ENCODE results near the gene NET1. TPM values are rescaled to one million over a fixed set of nuclear protein-coding genes. Genes with fewer than 3 reads are reported as not detected.
A peak's percentile ranks its signal among the peaks of the same experiment; 100 is the strongest.

NET1 gene
- total RNA-seq, 1 donor from 2014 or later: 90.5 TPM

DNA sequence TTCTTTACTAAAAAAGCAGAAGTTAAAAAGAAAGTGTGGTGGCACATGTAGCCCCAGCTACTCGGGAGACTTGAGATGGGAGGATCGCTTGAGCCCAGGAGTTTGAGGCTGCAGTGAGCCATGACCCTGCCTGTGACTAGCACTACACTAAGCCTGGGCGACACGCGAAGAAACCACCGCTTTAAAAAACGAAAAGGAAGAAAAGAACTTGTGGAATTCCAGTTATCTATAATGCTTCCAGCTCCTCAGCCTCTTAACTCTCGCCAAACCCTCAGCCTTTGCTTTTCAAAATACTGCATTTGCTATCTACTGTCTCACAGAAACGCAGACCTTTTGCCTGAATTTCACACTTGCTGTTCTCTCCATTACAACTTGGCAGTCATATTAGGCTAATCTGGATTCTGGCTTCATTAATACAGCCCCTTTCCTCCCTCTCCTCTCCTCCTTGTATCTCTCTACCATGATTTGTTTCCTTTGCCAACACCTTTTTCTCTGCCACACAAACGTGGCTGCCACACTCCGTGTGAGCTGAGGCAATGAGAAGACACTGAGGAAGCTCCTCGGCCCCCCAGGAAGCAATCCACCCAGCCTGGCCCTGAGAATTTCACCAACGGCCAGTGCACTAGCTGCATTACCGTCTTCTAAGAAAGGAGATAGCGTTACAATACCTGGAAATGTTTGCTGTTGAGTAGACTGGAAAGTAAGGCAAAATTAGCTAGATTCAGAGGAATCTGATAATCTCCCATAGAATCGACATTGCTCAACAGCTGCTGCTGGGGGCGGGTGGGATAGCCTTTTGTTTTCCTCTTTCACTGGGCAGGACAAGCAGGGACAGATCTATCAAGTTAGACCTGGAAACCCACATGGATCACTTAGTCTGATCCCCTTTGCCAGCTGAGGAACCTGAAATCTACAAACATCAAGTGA is 49.8 kb downstream of the NET1 start:
- no peak overlapping the region for H3K27ac Mint-ChIP-seq
- no peak overlapping the region for H3K4me2 ChIP-seq
- peaks cover 6% of the 10 kb centered on the region for H3F3A ChIP-seq (ENCODE audit: low read depth)
- H3K27me3 ChIP-seq: no peaks in the 10 kb centered on the region
- H3K27me3 Mint-ChIP-seq (ENCODE audit: insufficient read depth, low read depth): peaks cover 2% of the 10 kb centered on the region
- no peak overlapping the region for H3K4me3 ChIP-seq
- H3K36me3 Mint-ChIP-seq: peaks cover 41% of the 10 kb centered on the region
- no peak overlapping the region for H3K4me3 Mint-ChIP-seq
- no peaks in the 10 kb centered on the region for H4K20me1 ChIP-seq (ENCODE audit: low read depth)
- no peak for TF ChIP-seq EZH2 (IDR thresholded peaks at IDR 0.05)
- H3K36me3 ChIP-seq: peaks cover 8% of the 10 kb centered on the region
- H2AFZ ChIP-seq (replicated peaks): no peak overlapping the region
- H3K9ac ChIP-seq: no peak overlapping the region
- no peak for DNase-seq (ENCODE audit: low spot score)
- peaks cover 9% of the 10 kb centered on the region for H3K4me1 ChIP-seq
- no peaks in the 10 kb centered on the region for H3K9me3 ChIP-seq (ENCODE audit: low read depth)
- peaks cover 2% of the 10 kb centered on the region for H3K9me3 Mint-ChIP-seq
- H3K4me1 Mint-ChIP-seq: peaks cover 16% of the 10 kb centered on the region
- H3K27ac ChIP-seq: no peak overlapping the region
- no peaks in the 10 kb centered on the region for H3K79me2 ChIP-seq (ENCODE audit: low read depth)

DNA sequence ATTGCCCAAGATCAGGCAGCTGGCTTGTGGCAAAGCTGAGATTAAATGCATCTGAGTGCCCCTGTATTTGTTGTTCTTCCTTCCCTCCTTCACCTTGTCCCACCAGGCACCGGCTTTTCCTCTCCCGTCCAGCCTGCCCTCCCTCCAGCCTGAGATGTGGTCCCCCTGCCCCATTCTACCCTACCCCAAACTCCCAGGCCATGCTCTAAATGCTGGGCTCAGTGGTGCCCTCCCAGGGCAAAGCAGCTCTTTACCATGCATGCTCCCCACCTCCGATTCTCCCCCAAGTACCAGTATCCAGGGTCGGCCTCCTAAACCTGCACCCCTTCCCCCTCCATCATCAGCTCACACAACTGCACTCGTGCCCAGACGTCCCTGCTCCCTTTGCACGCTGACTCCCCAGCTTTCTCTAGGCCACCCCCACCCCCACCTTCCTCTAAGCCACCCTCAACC is 50.5 kb downstream of the NET1 start:
- Mint-ChIP-seq H3K27me3 (ENCODE audit: insufficient read depth, low read depth) (peaks cover 2% of the 10 kb centered on the region), H3K4me3 (no peak overlapping the region)
- peaks cover 9% of the 10 kb centered on the region for H3K4me1 ChIP-seq

DNA sequence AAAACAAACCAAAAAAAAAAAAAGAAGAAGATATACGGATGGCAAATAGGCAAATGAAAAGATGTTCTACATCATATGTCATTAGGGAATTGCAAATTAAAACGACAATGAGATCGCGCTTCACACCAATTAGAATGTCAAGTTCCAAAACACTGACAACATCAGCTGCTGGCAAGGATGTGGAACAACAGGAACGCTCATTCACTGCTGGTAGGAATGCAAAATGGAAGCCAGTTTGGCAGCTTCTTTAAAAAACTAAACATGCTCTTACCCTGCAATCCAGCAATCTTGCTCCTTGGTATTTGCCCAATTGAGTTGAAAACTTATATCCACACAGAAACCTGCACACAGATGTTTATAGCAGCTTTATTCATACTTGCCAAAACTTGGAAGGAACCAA is 52.2 kb downstream of the NET1 start:
- peaks cover 6% of the 10 kb centered on the region for H3F3A ChIP-seq (ENCODE audit: low read depth)
- peaks cover 14% of the 10 kb centered on the region for H3K4me1 ChIP-seq
- no peaks in the 10 kb centered on the region for H3K36me3 ChIP-seq
- H3K79me2 ChIP-seq (ENCODE audit: low read depth): no peaks in the 10 kb centered on the region
- H3K9me3 ChIP-seq (ENCODE audit: low read depth): no peaks in the 10 kb centered on the region
- no peaks in the 10 kb centered on the region for H4K20me1 ChIP-seq (ENCODE audit: low read depth)
- no peak overlapping the region for H3K4me3 ChIP-seq
- Mint-ChIP-seq H3K27ac (no peak overlapping the region), H3K36me3 (peaks cover 25% of the 10 kb centered on the region), H3K4me1 (peaks cover 29% of the 10 kb centered on the region), H3K4me3 (no peak overlapping the region), H3K27me3 (ENCODE audit: insufficient read depth, low read depth) (peaks cover 2% of the 10 kb centered on the region), H3K9me3 (peaks cover 9% of the 10 kb centered on the region)
- H2AFZ ChIP-seq (replicated peaks): no peak overlapping the region
- H3K27ac ChIP-seq: no peak overlapping the region
- DNase-seq (ENCODE audit: low spot score): no peak
- no peaks in the 10 kb centered on the region for H3K27me3 ChIP-seq
- TF ChIP-seq EZH2phosphoT487 (IDR thresholded peaks at IDR 0.05): no peak
- no peak for TF ChIP-seq EZH2 (IDR thresholded peaks at IDR 0.05)
- TF ChIP-seq, protein P1, sequence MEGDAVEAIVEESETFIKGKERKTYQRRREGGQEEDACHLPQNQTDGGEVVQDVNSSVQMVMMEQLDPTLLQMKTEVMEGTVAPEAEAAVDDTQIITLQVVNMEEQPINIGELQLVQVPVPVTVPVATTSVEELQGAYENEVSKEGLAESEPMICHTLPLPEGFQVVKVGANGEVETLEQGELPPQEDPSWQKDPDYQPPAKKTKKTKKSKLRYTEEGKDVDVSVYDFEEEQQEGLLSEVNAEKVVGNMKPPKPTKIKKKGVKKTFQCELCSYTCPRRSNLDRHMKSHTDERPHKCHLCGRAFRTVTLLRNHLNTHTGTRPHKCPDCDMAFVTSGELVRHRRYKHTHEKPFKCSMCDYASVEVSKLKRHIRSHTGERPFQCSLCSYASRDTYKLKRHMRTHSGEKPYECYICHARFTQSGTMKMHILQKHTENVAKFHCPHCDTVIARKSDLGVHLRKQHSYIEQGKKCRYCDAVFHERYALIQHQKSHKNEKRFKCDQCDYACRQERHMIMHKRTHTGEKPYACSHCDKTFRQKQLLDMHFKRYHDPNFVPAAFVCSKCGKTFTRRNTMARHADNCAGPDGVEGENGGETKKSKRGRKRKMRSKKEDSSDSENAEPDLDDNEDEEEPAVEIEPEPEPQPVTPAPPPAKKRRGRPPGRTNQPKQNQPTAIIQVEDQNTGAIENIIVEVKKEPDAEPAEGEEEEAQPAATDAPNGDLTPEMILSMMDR (IDR thresholded peaks at IDR 0.05): no peak
- H3K4me2 ChIP-seq: no peak overlapping the region
- H3K9ac ChIP-seq: no peak overlapping the region

More for the DNA sequence above, 50.5 kb downstream of the NET1 start:
- Histone ChIP-seq H2AFZ (replicated peaks) (no peak overlapping the region), H3K27me3 (no peaks in the 10 kb centered on the region), H3K79me2 (ENCODE audit: low read depth) (no peaks in the 10 kb centered on the region), H3K27ac (no peak overlapping the region), H4K20me1 (ENCODE audit: low read depth) (no peaks in the 10 kb centered on the region), H3F3A (ENCODE audit: low read depth) (peaks cover 6% of the 10 kb centered on the region), H3K36me3 (peaks cover 2% of the 10 kb centered on the region), H3K9ac (no peak overlapping the region), H3K9me3 (ENCODE audit: low read depth) (no peaks in the 10 kb centered on the region), H3K4me3 (no peak overlapping the region), H3K4me2 (no peak overlapping the region)
- Mint-ChIP-seq H3K9me3 (peaks cover 7% of the 10 kb centered on the region), H3K4me1 (peaks cover 20% of the 10 kb centered on the region), H3K27ac (no peak overlapping the region), H3K36me3 (peaks cover 39% of the 10 kb centered on the region)
- DNase-seq (ENCODE audit: low spot score): no peak
- TF ChIP-seq EZH2phosphoT487 (IDR thresholded peaks at IDR 0.05): no peak
- TF ChIP-seq, protein P1 (IDR thresholded peaks at IDR 0.05): no peak
- no peak for TF ChIP-seq EZH2 (IDR thresholded peaks at IDR 0.05)

DNA sequence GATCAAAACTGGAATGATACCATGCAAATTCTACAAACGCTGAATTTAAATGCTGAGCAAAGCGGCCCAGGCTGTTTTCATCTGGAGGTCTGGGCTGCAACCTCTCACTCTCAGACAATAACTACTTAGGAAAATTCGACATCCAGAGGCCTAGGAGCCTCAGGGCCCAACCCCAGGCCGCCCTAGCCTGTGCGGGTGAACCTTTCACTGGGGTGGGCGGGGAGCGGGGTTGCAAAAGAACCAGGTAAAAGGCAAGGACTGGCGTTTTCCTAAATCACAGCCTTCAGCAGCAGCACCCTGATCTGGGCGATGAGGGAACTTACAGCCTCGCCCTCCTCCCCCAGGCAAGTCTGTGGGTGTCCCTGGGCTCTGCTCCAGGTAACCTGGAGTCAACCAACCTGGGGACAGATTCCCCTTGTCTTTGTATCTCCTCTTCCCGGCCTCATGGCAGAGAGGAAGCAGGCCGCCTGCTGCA is 53.7 kb downstream of the NET1 start:
- peaks cover 32% of the 10 kb centered on the region for H3K4me1 Mint-ChIP-seq
- Histone ChIP-seq H3K79me2 (ENCODE audit: low read depth) (no peaks in the 10 kb centered on the region), H3K36me3 (no peaks in the 10 kb centered on the region), H3K4me2 (no peak overlapping the region), H3F3A (ENCODE audit: low read depth) (peaks cover 6% of the 10 kb centered on the region), H3K9ac (no peak overlapping the region), H3K27me3 (no peaks in the 10 kb centered on the region), H4K20me1 (ENCODE audit: low read depth) (no peaks in the 10 kb centered on the region), H3K4me1 (peaks cover 14% of the 10 kb centered on the region), H3K27ac (no peak overlapping the region), H3K9me3 (ENCODE audit: low read depth) (no peaks in the 10 kb centered on the region), H2AFZ (replicated peaks) (peak overlapping the region; percentile 80), H3K4me3 (no peak overlapping the region)
- DNase-seq (ENCODE audit: low spot score): no peak
- peak overlapping the region; percentile 85 for H3K27ac Mint-ChIP-seq
- TF ChIP-seq, protein P1 (IDR thresholded peaks at IDR 0.05): no peak
- no peak for TF ChIP-seq EZH2 (IDR thresholded peaks at IDR 0.05)
- TF ChIP-seq EZH2phosphoT487 (IDR thresholded peaks at IDR 0.05): no peak
- H3K4me3 Mint-ChIP-seq: no peak overlapping the region
- peaks cover 5% of the 10 kb centered on the region for H3K27me3 Mint-ChIP-seq (ENCODE audit: insufficient read depth, low read depth)
- peaks cover 9% of the 10 kb centered on the region for H3K9me3 Mint-ChIP-seq
- peaks cover 13% of the 10 kb centered on the region for H3K36me3 Mint-ChIP-seq

Measured in neural progenitor cell (in vitro differentiated cells).